ENCODE results near the gene LYSMD4.

LYSMD4 gene

GRCh38 chr15:99686290-99686689 is 46.9 kb downstream of the LYSMD4 start:
- H3K4me1 ChIP-seq (ENCODE audit: low read depth, poor library complexity, severe bottlenecking), result peaks cover 11% of the 10 kb centered on the region
- no peaks in the 10 kb centered on the region for H3K79me2 ChIP-seq (ENCODE audit: insufficient read depth, low read depth)
- no peaks in the 10 kb centered on the region for H3K27me3 ChIP-seq (ENCODE audit: insufficient read depth, low read depth)
- H2AFZ ChIP-seq (ENCODE audit: low read depth), result no peak overlapping the region
- no peak overlapping the region for H3K4me2 ChIP-seq
- no peak overlapping the region for H3K9ac ChIP-seq
- H4K20me1 ChIP-seq (ENCODE audit: insufficient read depth), result no peaks in the 10 kb centered on the region
- no peak overlapping the region for H3K4me3 ChIP-seq (IDR thresholded peaks at IDR 0.05; ENCODE audit: insufficient read depth, low read depth, low read length)
- no peaks in the 10 kb centered on the region for H3K36me3 ChIP-seq (ENCODE audit: insufficient read depth)
- no peak overlapping the region for H3K27ac ChIP-seq
- TF ChIP-seq CTCF (conservative IDR thresholded peaks at IDR 0.05; ENCODE audit: low read depth, low read length), result no peak

GRCh38 chr15:99683000-99683670 is 50.1 kb downstream of the LYSMD4 start:
- Histone ChIP-seq H2AFZ (ENCODE audit: low read depth) (no peak overlapping the region), H3K36me3 (ENCODE audit: insufficient read depth) (no peaks in the 10 kb centered on the region), H4K20me1 (ENCODE audit: insufficient read depth) (no peaks in the 10 kb centered on the region), H3K27me3 (ENCODE audit: insufficient read depth, low read depth) (no peaks in the 10 kb centered on the region), H3K4me1 (ENCODE audit: low read depth, poor library complexity, severe bottlenecking) (peaks cover 27% of the 10 kb centered on the region), H3K4me2 (no peak overlapping the region), H3K4me3 (IDR thresholded peaks at IDR 0.05; ENCODE audit: insufficient read depth, low read depth, low read length) (no peak overlapping the region), H3K27ac (no peak overlapping the region), H3K9ac (no peak overlapping the region), H3K79me2 (ENCODE audit: insufficient read depth, low read depth) (no peaks in the 10 kb centered on the region)
- no peak for TF ChIP-seq CTCF (conservative IDR thresholded peaks at IDR 0.05; ENCODE audit: low read depth, low read length)

DNA sequence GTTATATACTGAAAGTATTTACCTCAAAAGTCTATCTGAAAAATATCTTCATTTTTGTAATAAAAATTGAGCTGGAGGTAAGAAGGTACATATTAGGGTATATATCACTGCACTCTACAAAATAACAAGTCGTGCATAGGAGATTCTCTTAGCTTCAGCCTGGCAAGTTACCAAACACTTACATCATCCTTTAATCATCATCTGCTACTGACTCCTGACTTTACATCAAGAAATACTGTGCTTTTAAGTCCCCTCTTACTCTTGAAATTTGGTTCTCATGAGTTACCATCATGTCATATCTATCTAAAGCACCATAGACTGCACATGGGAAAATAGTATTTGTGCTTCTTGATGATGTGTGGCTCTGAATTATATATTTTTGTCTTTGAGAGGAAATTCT is 50.8 kb downstream of the LYSMD4 start:
- no peaks in the 10 kb centered on the region for H3K27me3 ChIP-seq (ENCODE audit: insufficient read depth, low read depth)
- H3K9ac ChIP-seq, result no peak overlapping the region
- H3K79me2 ChIP-seq (ENCODE audit: insufficient read depth, low read depth), result no peaks in the 10 kb centered on the region
- no peak overlapping the region for H3K4me3 ChIP-seq (IDR thresholded peaks at IDR 0.05; ENCODE audit: insufficient read depth, low read depth, low read length)
- no peak overlapping the region for H2AFZ ChIP-seq (ENCODE audit: low read depth)
- peaks cover 34% of the 10 kb centered on the region for H3K4me1 ChIP-seq (ENCODE audit: low read depth, poor library complexity, severe bottlenecking)
- no peaks in the 10 kb centered on the region for H3K36me3 ChIP-seq (ENCODE audit: insufficient read depth)
- no peak overlapping the region for H3K4me2 ChIP-seq
- no peak overlapping the region for H3K27ac ChIP-seq
- H4K20me1 ChIP-seq (ENCODE audit: insufficient read depth), result no peaks in the 10 kb centered on the region
- TF ChIP-seq CTCF (conservative IDR thresholded peaks at IDR 0.05; ENCODE audit: low read depth, low read length), result no peak

DNA sequence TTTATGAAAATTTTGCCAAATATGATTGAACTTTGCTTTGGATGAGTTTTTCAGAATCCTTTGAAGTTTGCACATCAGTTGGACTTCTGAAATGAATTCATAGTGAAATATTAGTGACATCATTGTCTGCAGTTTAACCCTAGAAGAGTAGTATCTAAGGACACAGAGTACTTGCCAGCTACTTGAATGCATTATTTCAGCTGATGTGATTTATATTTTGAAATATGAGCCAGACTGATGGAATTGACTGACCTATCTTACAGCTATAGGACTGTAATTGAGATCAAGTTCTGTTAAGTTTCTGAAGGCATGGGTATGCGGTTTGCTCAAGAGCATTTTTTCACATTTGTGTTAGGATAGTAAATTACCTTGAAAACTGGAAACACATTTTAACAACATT is 51.2 kb downstream of the LYSMD4 start:
- Histone ChIP-seq H3K4me1 (ENCODE audit: low read depth, poor library complexity, severe bottlenecking) (peaks cover 38% of the 10 kb centered on the region), H3K4me2 (no peak overlapping the region), H3K9ac (no peak overlapping the region), H2AFZ (ENCODE audit: low read depth) (no peak overlapping the region), H3K79me2 (ENCODE audit: insufficient read depth, low read depth) (no peaks in the 10 kb centered on the region), H3K27me3 (ENCODE audit: insufficient read depth, low read depth) (no peaks in the 10 kb centered on the region), H3K4me3 (IDR thresholded peaks at IDR 0.05; ENCODE audit: insufficient read depth, low read depth, low read length) (no peak overlapping the region), H3K27ac (no peak overlapping the region), H3K36me3 (ENCODE audit: insufficient read depth) (no peaks in the 10 kb centered on the region), H4K20me1 (ENCODE audit: insufficient read depth) (no peaks in the 10 kb centered on the region)
- no peak for TF ChIP-seq CTCF (conservative IDR thresholded peaks at IDR 0.05; ENCODE audit: low read depth, low read length)
